ENCODE measurements around the gene UBXN2A.

The UBXN2A gene

GRCh38 chr2:23994567-23994966 lies 54.3 kb downstream of the UBXN2A start:
- Histone ChIP-seq H3K4me3 (replicated peaks; ENCODE audit: insufficient read depth, low read length) (no peak overlapping the region), H3K27me3 (ENCODE audit: insufficient read depth, poor library complexity, severe bottlenecking) (no peaks in the 10 kb centered on the region), H3K27ac (replicated peaks) (no peak overlapping the region)
- no peak for DNase-seq (ENCODE audit: low read depth in 1 of 2, low spot score in 1 of 2)
- no peak for TF ChIP-seq POLR2AphosphoS5 (IDR thresholded peaks at IDR 0.05; ENCODE audit: low read depth)
- TF ChIP-seq REST (IDR thresholded peaks at IDR 0.05; ENCODE audit: insufficient replicate concordance, low read depth): no peak
- TF ChIP-seq GABPA (IDR thresholded peaks at IDR 0.05; ENCODE audit: low read depth): no peak
- no peak for TF ChIP-seq SPI1 (IDR thresholded peaks at IDR 0.05; ENCODE audit: borderline replicate concordance, low read depth)
- TF ChIP-seq, protein P1, sequence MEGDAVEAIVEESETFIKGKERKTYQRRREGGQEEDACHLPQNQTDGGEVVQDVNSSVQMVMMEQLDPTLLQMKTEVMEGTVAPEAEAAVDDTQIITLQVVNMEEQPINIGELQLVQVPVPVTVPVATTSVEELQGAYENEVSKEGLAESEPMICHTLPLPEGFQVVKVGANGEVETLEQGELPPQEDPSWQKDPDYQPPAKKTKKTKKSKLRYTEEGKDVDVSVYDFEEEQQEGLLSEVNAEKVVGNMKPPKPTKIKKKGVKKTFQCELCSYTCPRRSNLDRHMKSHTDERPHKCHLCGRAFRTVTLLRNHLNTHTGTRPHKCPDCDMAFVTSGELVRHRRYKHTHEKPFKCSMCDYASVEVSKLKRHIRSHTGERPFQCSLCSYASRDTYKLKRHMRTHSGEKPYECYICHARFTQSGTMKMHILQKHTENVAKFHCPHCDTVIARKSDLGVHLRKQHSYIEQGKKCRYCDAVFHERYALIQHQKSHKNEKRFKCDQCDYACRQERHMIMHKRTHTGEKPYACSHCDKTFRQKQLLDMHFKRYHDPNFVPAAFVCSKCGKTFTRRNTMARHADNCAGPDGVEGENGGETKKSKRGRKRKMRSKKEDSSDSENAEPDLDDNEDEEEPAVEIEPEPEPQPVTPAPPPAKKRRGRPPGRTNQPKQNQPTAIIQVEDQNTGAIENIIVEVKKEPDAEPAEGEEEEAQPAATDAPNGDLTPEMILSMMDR (IDR thresholded peaks at IDR 0.05; ENCODE audit: insufficient read depth, low read length): no peak

DNA sequence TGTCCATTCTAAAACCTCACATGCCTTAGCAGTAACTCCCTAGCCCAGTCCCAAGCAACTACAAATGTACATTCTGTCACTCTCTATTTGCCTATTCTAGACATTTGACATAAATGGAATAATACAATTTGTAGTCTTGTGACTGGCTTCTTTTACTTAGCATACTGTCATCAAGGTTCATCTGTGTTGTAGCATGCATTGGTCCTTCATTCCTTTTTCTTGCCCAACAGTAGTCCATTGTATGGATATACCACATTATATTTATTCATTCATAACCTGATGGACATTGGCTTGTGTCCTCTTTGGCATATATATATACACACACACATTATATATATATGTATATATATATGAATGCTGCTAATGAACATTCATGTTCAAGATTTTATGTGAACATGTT lies 67.4 kb downstream of the UBXN2A start:
- no peak for TF ChIP-seq POLR2AphosphoS5 (IDR thresholded peaks at IDR 0.05; ENCODE audit: low read depth)
- TF ChIP-seq SPI1 (IDR thresholded peaks at IDR 0.05; ENCODE audit: borderline replicate concordance, low read depth): no peak
- TF ChIP-seq, protein P1 (IDR thresholded peaks at IDR 0.05; ENCODE audit: insufficient read depth, low read length): no peak
- no peak for TF ChIP-seq GABPA (IDR thresholded peaks at IDR 0.05; ENCODE audit: low read depth)
- TF ChIP-seq REST (IDR thresholded peaks at IDR 0.05; ENCODE audit: insufficient replicate concordance, low read depth): no peak
- Histone ChIP-seq H3K4me3 (replicated peaks; ENCODE audit: insufficient read depth, low read length) (no peak overlapping the region), H3K27me3 (ENCODE audit: insufficient read depth, poor library complexity, severe bottlenecking) (peaks cover 28% of the 10 kb centered on the region), H3K27ac (replicated peaks) (no peak overlapping the region)
- DNase-seq (ENCODE audit: low read depth in 1 of 2, low spot score in 1 of 2): no peak

DNA sequence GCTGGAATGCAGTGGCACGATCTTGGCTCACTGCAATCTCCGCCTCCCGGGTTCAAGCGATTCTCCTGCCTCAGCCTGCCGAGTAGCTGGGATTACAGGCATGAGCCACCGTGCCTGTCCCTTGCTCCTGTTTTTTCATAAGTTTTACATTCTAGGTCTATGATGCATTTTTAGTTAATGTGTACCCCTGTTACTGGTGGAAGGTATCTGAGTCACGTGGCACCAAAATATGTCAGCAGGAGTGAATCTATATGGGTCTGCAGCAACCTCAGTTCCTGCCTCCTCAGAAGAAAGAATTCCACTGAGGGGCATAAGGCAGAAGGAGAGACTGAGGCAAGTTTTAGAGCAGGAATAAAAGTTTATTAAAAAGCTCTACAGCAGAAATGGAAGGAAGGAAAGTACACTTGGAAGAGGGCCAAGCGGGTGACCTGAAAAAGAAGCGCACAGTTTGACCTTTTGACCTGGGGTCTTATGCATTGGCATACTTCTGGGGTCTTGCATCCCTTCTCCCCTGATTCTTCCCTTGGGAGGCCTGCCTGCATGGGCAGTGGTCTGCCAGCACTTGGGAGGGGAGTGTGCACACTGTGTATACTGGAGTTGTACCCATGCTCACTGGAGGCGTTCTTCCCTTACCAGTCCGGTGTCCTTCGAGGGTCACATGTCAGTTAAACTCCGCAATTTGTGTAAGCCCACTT lies 68.6 kb downstream of the UBXN2A start:
- no peak for TF ChIP-seq POLR2AphosphoS5 (IDR thresholded peaks at IDR 0.05; ENCODE audit: low read depth)
- TF ChIP-seq SPI1 (IDR thresholded peaks at IDR 0.05; ENCODE audit: borderline replicate concordance, low read depth): no peak
- no peak for TF ChIP-seq REST (IDR thresholded peaks at IDR 0.05; ENCODE audit: insufficient replicate concordance, low read depth)
- TF ChIP-seq, protein P1 (IDR thresholded peaks at IDR 0.05; ENCODE audit: insufficient read depth, low read length): no peak

More for the DNA sequence above, 68.6 kb downstream of the UBXN2A start:
- DNase-seq (ENCODE audit: low read depth in 1 of 2, low spot score in 1 of 2): no peak
- Histone ChIP-seq H3K27ac (replicated peaks) (no peak overlapping the region), H3K27me3 (ENCODE audit: insufficient read depth, poor library complexity, severe bottlenecking) (peaks cover 35% of the 10 kb centered on the region), H3K4me3 (replicated peaks; ENCODE audit: insufficient read depth, low read length) (no peak overlapping the region)
